GM21723 (cell line): ENCODE results near the gene FBXW5.
A peak's percentile ranks its signal among the peaks of the same experiment; 100 is the strongest.

Experiments used
- ATAC-seq: cut with Tn5 transposase; IDR thresholded peaks from one replicate; pipeline ENCODE4 v1.9.1; 2021; ENCODE audit warnings: mild to moderate bottlenecking, moderate library complexity; ENCODE audit not compliant: unreplicated experiment

FBXW5 gene

GRCh38 chr9:136949817-136950655, 5.5 kb upstream of the FBXW5 start:
- peak; percentile 67 for ATAC-seq

DNA sequence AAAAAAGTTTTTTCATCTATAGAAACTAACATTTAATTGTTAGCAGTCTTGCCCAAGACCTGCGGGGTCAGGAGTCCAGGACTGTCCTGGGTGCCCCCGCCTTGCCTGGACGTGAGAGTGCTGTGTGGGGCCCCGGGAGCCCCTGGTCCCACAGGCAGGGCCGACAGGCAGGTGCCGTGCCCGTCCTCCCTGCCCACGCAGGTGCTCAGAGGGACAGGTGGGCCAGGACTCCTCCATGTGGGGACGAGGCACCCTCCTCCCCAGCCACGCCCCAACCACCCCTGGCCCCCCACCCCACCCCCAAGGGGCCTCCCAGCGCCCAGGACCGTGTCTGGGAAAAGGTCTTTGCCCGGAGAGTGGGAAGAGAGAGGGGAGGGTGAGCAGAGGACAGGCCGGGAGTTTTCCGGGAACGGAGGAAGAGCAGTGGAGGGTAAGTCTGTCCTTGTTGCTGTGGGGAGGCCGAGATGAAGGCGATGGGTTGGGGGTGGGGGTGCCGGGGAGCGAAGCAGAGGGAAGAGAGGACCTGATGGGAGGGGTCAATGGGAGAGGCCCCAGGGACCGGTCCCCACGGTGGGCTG, 4.8 kb upstream of the FBXW5 start:
- no peak for ATAC-seq

DNA sequence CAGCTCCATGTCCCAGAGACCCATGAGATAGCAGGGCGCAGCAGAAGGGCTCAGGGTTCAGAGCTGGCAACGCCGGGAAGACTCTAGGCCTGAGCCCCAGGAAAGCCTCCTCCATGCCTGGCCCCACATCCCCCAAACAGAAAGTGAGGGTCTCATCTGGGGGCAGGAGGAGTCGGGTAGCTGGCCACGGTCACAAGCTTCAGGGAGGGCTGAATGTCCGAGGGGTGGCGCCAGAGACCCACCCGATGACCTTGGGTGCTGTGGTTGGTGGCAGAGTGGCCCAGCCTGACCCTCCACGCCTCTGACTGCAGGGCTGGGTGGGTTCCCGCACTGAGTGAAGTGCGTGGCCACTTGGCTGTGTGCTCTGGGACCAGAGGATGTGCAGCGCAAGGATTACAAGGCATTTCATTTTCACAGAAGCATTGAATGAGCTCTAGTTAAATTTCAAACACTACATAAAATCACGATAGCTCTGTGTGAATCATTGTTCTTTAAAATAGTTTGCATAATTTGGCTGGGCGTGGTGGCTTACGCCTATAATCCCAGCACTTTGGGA, 3.5 kb upstream of the FBXW5 start:
- ATAC-seq = no peak

DNA sequence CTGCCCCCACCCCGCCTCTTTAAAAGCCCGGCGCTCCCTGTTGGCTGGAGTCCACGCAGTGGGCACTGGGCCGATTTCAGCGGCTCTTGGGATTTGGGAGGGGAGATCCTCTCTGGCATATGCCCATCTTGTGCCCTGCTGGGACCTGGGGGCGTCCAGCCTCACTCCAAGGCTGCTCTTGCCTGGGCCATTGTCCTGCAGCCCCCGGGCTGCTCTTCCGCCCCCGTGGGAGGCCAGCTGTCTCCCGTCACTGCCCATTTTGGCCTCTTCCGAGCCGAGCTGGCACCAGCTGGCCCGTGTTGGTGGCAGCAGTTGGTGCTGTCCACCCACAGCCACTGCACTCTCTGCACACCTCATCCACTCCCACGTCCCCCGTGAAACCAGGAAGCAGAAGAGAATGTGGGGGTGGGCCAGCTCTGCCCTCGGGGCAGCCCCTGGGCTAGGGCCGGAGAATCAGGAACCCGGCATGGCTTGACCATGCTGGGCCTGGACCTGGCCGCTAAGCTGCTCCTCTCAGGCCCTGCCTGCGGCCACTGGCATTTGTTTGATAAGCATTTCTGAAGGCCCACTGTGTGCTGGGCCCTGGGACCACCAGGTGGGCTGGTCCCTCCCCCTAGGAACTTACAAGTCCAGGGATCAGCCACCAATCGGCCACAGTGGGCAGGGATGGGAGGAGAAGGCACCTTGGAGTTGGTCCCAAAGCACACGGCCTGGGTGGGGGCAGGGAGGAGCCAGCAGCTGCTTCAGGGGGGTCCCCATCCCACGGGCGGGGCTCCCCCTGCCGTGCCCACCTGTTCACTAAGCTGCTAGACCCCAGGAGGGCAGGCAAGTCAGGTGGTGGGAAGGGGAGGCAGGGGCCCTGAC, 2.7 kb upstream of the FBXW5 start:
- ATAC-seq = no peak

- no peak for ATAC-seq
Measured at GRCh38 chr9:136946228-136947027, 1.9 kb upstream of the FBXW5 start.

- ATAC-seq = no peak
Measured at GRCh38 chr9:136945333-136946227, 1.0 kb upstream of the FBXW5 start.

- ATAC-seq = peak; percentile 32
Measured at GRCh38 chr9:136944212-136944518, 373 bp downstream of the FBXW5 start.

DNA sequence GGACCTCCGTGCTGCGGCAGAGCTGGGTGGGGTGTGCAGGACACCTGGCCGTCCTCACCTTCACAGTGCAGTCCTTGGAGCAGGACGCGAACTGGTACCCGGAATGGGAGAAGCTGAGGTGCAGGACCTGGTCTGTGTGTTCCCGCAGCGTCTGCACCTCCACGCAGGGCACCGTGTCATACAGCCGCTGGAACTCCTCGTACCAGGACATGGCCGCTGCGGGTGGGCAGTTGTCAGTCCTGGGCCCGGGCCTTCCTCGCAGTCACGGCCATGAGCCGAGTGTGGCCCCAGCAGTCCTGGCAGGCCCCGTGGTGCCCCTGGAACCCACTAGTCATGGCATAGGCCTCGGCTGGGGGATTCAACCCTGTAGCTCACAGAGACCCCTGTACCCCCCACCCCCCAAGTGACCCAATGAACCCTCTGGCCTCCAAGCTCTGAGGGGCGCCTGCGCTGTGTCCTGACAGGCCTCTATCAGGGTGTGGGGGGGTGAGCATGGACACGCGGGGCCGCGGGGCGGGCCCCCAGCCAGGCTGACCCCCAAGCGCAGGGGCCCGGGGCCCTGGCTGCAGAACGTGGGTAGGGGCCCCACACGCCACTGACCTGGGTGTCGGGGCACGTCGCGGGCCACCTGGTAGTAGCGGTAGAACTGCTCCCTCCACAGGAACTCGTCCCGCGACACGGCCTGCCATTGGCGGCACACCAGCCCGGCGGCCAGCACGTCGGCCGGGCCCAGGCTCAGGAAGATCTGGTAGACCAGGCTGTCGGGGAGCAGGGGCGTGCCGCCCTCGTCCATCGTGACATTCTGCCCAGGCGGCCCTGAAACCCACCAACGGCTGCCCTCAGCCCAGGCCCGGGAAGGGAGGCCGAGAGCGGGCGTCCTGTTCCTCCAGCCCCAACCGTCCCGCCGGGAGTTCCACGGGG, 987 bp downstream of the FBXW5 start:
- ATAC-seq = peak; percentile 15

DNA sequence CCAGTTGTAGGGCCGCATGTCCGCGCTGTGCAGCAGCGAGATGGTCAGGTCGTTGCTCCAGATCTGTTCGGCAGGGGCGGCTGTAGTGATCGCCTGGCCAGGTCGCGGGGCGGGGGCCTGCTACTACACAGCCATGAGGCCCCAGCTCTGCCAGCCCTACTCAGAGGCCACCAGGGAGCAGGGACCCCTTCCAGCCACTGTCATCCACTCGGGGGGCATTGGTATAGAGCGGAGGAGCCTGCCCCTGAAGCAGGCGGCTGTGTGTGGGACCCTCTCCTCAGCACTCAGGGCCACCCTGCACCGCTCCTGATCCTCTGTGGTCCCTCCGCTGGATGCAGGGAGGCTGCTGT, 1.7 kb downstream of the FBXW5 start:
- no peak for ATAC-seq

- ATAC-seq = no peak
Measured at GRCh38 chr9:136942112-136942880, 2.2 kb downstream of the FBXW5 start.

- no peak for ATAC-seq
Measured at GRCh38 chr9:136941231-136942111, 3.1 kb downstream of the FBXW5 start.

DNA sequence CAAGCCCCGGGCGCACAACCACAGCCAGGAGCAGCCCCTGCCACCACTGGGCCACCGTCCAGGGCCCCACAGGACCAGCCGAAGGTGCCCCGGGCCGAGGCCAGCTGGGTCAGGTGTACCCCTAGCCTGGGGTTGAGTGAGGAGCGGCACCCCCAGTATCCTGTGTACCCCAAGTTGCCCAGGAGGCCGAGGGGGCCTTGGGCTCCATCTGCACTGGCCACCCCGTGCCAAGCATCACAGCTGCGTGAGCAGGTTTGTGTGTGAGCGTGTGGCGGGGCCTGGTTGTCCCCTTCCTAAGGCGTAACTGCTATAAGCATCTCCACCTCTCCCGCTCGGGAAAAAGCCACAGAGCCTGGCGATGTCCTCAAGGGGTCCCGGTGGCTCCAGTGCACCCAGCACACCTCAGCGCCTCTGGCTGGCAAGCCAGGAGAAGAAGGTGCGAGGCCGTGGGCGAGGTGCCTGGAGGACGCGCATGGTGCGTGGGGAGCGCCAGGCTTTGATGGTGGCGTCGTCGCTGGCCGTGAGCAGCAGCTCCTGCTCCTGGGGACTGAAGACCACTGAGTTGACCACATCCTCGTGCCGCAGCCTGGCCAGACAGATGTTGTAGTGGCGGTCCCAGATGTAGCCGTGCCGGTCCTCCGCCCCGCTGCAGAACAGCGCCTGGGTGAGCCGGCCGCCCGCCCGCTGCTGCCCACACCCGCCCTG, 3.9 kb downstream of the FBXW5 start:
- no peak for ATAC-seq

- no peak for ATAC-seq
Measured at GRCh38 chr9:136939996-136940525, 4.5 kb downstream of the FBXW5 start.

DNA sequence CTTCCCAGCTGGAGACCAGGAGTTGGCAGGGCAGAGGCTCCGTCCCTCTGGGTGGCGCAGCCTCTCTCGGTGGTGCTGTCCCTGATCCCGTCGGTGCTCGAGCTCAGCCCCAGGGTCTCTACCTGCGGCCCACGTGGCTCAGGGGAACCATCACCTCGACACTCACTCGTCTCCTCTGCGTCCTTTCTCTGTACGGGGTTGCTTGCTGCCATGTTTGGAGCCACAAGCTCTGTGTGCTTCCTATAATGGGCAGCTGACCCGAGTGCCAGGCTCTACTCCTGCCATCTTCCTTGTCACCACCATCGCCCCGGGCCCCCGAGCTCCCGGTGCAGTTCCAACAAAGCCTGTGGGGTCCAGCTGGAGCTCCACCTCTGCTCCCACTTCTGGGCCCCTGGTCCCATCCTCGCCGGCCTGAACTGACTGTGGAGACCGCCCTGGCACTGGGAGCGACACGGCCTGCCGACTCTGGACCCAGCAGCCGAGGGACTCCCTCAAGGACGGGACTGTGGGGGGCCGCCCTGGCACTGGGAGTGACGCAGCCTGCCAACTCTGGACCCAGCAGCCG, 5.0 kb downstream of the FBXW5 start:
- ATAC-seq = no peak

DNA sequence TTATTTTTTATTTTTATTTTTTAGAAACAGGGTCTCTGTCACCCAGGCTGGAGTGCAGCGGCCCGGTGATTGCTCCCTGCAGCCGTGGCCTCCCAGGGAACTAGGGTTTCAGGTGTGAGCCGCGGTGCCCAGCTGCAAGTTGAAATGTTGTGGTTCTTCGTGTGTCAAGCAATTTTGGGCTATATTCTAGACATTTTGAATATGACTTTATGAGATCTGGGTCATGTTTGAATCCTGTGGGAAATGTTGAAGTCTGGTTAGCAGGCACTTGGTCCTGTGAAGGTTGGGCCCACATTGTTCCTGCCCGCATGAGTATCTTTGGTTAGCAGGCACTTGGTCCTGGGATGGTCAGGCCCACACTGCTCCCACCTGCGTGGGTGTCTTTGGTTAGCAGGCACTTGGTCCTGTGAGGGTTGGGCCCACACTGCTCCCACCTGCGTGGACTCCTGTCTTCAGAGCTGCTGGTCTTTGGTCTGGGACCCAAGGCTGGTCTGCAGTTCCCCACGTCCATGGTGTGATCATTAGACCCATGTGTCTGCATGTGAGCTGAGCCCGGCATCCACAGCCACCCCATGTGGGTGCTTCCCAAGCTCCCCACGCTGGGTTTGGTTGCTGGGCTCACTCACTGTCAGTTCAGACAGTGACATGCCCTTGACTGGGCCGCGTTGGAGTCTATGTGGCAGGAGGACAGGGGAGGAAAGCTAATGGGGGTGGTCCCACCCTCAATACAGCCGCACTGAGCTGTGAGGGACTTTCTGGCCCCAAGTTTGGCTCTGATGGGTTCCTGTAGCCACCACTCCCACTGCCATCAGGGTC, 7.1 kb downstream of the FBXW5 start:
- ATAC-seq = no peak
